GM12801 (cell line): ENCODE results near the gene STYK1.

Experiments
- CTCF ChIP-seq: IDR thresholded peaks from one replicate; pipeline ENCODE4 v1.5.1; 2011; ENCODE audit warnings: control low read depth; ENCODE audit not compliant: insufficient read length; ENCODE audit errors: extremely low read depth

STYK1 gene

DNA sequence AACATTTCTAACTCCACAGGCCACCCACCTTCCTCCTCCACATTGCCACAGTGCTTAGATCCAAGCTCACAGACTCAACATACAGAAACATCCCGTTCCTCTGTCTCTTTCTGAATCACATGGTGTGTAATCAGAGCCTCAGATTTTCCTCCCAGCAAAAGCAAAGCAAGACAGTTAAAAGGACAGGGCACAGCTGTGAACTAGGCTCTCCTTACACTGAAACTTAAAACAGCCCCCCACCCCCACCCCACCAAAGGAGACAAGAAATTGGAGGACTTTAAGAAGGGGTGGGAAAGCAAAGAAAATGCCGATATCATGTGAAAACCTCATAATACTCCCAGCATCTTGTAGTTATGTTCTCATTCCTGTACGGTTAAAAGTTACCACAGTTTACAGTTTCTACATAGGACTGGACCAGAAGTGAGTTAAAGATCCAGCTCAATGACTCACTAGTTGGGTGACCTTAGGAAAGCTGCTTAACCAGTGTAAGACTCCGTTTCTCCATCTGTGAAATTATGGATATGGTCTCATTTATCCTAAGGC, 44.5 kb upstream of the STYK1 start:
- no peak for TF ChIP-seq CTCF

- TF ChIP-seq CTCF = no peak
Observed at GRCh38 chr12:10717410-10717809, 43.6 kb upstream of the STYK1 start.

DNA sequence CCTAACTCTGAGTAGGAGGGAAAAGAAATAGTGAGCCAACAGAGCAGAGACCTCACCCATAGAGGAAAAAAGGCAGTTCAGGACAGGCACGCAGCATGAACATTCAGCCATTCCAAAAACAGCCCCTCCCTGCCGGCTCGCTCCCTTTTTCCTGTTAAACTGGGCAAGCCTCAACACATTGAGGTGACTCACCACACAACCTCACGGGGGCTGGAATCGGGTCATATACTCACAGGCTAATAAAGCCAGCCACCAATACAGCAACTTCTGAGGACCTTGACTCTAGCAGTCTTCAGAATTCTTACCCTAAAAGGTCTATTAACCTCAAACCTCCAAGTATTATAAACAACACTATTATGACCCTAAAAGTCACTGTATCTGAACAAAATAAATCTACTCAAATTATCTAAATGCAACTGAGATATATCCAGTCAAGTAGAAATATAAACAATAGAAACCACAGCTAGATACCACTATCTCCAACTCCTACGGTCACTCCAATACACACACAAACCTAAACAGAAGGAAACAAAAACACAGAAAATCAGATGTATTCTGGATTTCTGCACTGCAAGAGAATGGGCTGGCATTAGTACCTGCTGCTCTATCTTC, 43.0 kb upstream of the STYK1 start:
- no peak for TF ChIP-seq CTCF

GRCh38 chr12:10716277-10716676, 42.4 kb upstream of the STYK1 start:
- no peak for TF ChIP-seq CTCF

DNA sequence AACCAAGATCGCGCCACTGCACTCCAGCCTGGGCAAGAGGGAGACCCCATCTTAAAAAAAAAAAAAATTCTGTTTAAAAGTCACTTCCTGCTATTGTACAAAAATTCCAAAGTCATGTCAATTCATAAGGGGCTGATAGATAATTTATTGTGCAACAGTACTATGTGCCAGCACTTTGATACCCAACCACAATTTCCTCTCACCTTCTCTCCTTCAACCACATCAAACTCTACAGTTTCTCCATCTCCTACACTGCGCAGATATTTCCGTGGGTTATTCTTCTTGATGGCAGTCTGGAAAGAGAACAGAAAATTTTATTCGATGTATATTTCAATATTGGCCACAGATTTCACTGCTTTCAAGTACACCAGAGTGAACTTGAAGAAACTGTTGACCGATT, 41.6 kb upstream of the STYK1 start:
- TF ChIP-seq CTCF = no peak

GRCh38 chr12:10709808-10710207, 36.0 kb upstream of the STYK1 start:
- TF ChIP-seq CTCF = no peak

DNA sequence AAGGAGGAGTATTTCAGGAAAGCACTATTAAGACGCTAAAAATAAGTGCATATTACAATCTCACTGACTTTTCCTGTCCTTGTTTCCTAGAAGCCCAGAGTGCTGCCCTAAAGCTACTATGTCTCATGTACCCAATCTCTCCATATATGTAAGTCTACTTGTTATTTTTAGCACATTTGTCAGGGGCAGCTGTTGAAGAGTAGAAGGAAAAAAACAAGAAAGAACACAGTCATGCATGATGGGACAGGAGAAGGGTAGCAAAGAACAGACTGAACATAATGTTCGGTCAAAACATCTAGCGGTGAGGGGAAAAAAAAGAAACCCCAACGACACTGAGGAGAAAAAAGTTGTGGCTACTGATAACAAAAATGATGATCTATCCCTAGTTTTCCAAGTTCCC, 35.0 kb upstream of the STYK1 start:
- TF ChIP-seq CTCF = no peak
